HEK293 (cell line): ENCODE results near the gene MYT1.

Experiments
- KLF9 ChIP-seq: fragments of 450-650 bp; formaldehyde crosslinking; IDR thresholded peaks from 2 replicates; pipeline ENCODE4 v1.5.1; 2016; ENCODE audit warnings: missing biosample characterization, missing genetic modification characterization, low read depth
- TCF7L2 ChIP-seq: IDR thresholded peaks from 2 replicates; pipeline ENCODE4 v1.6.1; 2011; ENCODE audit warnings: low read depth, mild to moderate bottlenecking, inconsistent platforms, low read length, moderate library complexity, borderline replicate concordance
- WT1 ChIP-seq: fragments of 450-650 bp; formaldehyde crosslinking; IDR thresholded peaks from 2 replicates; pipeline ENCODE4 v1.5.1; 2016; ENCODE audit warnings: missing biosample characterization, missing genetic modification characterization
- ZNF132 ChIP-seq: fragments of 450-650 bp; formaldehyde crosslinking; IDR thresholded peaks from 2 replicates; pipeline ENCODE4 v1.5.1; 2017; ENCODE audit warnings: missing biosample characterization, missing genetic modification characterization, borderline replicate concordance
- ZNF175 ChIP-seq: fragments of 450-650 bp; formaldehyde crosslinking; IDR thresholded peaks from 2 replicates; pipeline ENCODE4 v1.5.1; 2016; ENCODE audit warnings: missing biosample characterization, missing genetic modification characterization
- ZNF274 ChIP-seq, 2 experiments: fragments of 200-500 bp in 1 of 2; fragments of 450-650 bp in 1 of 2; sonication (Bioruptor generic) in 1 of 2; formaldehyde crosslinking in 1 of 2; IDR thresholded peaks; 2 replicates each; pipeline versions ENCODE4 v1.5.1 to v1.6.1; 2014 to 2016; ENCODE audit warnings: borderline replicate concordance in 1 of 2, inconsistent platforms in 1 of 2, low read length in 1 of 2, missing biosample characterization in 1 of 2, missing genetic modification characterization in 1 of 2
- ZNF670 ChIP-seq: fragments of 450-650 bp; formaldehyde crosslinking; IDR thresholded peaks from 2 replicates; pipeline ENCODE4 v1.5.1; 2016; ENCODE audit warnings: missing biosample characterization, missing genetic modification characterization, low read depth
- ZNF707 ChIP-seq: fragments of 450-650 bp; formaldehyde crosslinking; IDR thresholded peaks from 2 replicates; pipeline ENCODE4 v1.5.1; 2016; ENCODE audit warnings: missing biosample characterization, missing genetic modification characterization
- ZNF76 ChIP-seq: fragments of 450-650 bp; formaldehyde crosslinking; IDR thresholded peaks from 2 replicates; pipeline ENCODE4; 2016; ENCODE audit warnings: low read depth, missing biosample characterization, missing genetic modification characterization, borderline replicate concordance
- TF ChIP-seq, protein P1 (sequence below): fragments of 450-650 bp; formaldehyde crosslinking; IDR thresholded peaks from 2 replicates; pipeline ENCODE4 v1.5.1; 2016; ENCODE audit warnings: missing biosample characterization, missing genetic modification characterization

DNA sequence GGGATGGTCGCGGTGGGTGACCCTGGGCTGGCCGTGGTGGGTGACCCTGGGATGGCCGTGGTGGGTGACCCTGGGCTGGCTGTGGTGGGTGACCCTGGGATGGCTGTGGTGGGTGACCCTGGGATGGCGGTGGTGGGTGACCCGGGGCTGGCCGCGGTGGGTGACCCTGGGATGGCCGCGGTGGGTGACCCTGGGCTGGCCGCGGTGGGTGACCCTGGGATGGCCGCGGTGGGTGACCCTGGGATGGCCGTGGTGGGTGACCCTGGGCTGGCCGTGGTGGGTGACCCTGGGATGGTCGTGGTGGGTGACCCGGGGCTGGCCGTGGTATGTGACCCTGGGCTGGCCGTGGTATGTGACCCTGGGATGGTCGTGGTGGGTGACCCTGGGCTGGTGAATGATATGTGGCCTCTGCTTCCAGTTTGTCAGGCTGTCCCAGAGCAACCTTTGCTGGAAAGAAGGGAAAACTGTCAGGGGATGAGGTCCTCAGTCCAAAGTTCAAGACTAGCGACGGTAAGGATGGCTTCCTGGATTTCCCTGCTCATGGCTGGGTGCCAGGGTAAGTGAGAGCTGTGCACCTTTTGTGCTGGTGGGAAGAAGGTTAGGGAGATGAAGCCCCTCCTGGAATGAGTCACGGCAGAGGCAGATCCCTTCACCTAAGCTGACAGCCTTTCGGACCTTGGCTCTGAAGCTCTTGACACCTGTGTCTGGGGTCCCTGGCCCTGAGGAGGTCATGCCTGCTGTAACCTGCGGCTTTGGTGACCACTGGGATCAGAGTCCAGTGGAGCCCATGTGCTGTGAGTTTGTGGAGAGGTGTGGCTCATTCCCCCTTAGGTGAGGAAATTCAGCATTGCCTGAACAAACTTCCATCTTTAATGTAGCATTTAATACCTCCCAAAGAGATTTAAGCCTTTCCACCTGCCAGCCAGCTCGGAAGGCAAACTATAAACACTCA lies 72.2 kb downstream of the MYT1 start:
- TF ChIP-seq, protein P1, sequence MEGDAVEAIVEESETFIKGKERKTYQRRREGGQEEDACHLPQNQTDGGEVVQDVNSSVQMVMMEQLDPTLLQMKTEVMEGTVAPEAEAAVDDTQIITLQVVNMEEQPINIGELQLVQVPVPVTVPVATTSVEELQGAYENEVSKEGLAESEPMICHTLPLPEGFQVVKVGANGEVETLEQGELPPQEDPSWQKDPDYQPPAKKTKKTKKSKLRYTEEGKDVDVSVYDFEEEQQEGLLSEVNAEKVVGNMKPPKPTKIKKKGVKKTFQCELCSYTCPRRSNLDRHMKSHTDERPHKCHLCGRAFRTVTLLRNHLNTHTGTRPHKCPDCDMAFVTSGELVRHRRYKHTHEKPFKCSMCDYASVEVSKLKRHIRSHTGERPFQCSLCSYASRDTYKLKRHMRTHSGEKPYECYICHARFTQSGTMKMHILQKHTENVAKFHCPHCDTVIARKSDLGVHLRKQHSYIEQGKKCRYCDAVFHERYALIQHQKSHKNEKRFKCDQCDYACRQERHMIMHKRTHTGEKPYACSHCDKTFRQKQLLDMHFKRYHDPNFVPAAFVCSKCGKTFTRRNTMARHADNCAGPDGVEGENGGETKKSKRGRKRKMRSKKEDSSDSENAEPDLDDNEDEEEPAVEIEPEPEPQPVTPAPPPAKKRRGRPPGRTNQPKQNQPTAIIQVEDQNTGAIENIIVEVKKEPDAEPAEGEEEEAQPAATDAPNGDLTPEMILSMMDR (tag by site-specific recombination) = no peak
- no peak for TF ChIP-seq ZNF670 (tag by site-specific recombination)
- no peak for TF ChIP-seq ZNF76
- no peak for TF ChIP-seq ZNF132 (tag by site-specific recombination)
- TF ChIP-seq ZNF274 (IDR thresholded peaks at IDR 0.05; ENCODE audit: low read length) = no peak
- TF ChIP-seq ZNF274 (tag by site-specific recombination; IDR thresholded peaks at IDR 0.05; ENCODE audit: borderline replicate concordance) = no peak
- TF ChIP-seq WT1 (tag by site-specific recombination) = no peak
- no peak for TF ChIP-seq ZNF707 (tag by site-specific recombination)
- TF ChIP-seq KLF9 (tag by site-specific recombination) = no peak
- no peak for TF ChIP-seq TCF7L2
- TF ChIP-seq ZNF175 (tag by site-specific recombination) = no peak
